IMR-90 (cell line): ENCODE results near the gene SLC26A1. TPM values are rescaled to one million over a fixed set of nuclear protein-coding genes. Genes with fewer than 3 reads are reported as not detected.

Experiments used
- ATAC-seq: fragments of 200-7000 bp; cut with Tn5 transposase; 2 replicates; pipeline ENCODE4 v1.9.1; 2020; ENCODE audit warnings: low read depth, mild to moderate bottlenecking, moderate library complexity
- BruUV-seq: library from RNA; stranded (reverse); fragments of 400-500 nt; replicated peaks from 2 replicates; lab custom pipeline; 2021; lab: Mats Ljungman, UMichigan
- CTCF ChIA-PET: fragments of 300-600 bp; formaldehyde crosslinking; extraction: SDS; loops from one replicate; lab custom pipeline; 2021; ENCODE audit warnings: antibody characterized with exemption; lab: Yijun Ruan, JAX
- POLR2A ChIA-PET: fragments of 300-600 bp; sonication (Branson Sonifier 250); formaldehyde crosslinking; loops from one replicate; lab custom pipeline; 2022; ENCODE audit warnings: antibody characterized with exemption; ENCODE audit not compliant: unreplicated experiment; lab: Charles Lee
- DNase-seq: peaks from one replicate; pipeline ENCODE4 v3.0.0; 2013
- H2AFZ ChIP-seq: replicated peaks from 2 replicates; pipeline ENCODE3; 2013; ENCODE audit warnings: low read length, mild to moderate bottlenecking; ENCODE audit not compliant: poor library complexity
- H2AK5ac ChIP-seq: 2 replicates; pipeline ENCODE4 v1.6.1; 2013; ENCODE audit warnings: low read depth, low read length, inconsistent platforms
- H2AK9ac ChIP-seq: replicated peaks from 2 replicates; pipeline ENCODE3; 2013; ENCODE audit warnings: mild to moderate bottlenecking, low read depth, low read length, moderate library complexity; ENCODE audit not compliant: poor library complexity
- H2BK120ac ChIP-seq: 2 replicates; pipeline ENCODE4 v1.6.1; 2013; ENCODE audit warnings: low read depth, low read length, inconsistent platforms
- H2BK15ac ChIP-seq: 3 replicates; pipeline ENCODE4 v1.6.1; 2013; ENCODE audit warnings: low read depth, low read length, inconsistent platforms
- H2BK20ac ChIP-seq: 2 replicates; pipeline ENCODE4 v1.6.1; 2013; ENCODE audit warnings: low read depth, mild to moderate bottlenecking, inconsistent platforms, low read length, moderate library complexity
- H2BK5ac ChIP-seq: 2 replicates; pipeline ENCODE4 v1.6.1; 2013; ENCODE audit warnings: mild to moderate bottlenecking, low read depth, low read length, inconsistent platforms; ENCODE audit not compliant: poor library complexity, severe bottlenecking
- H3K14ac ChIP-seq: replicated peaks from 2 replicates; pipeline ENCODE4 v1.6.1; 2013; ENCODE audit warnings: low read depth, low read length, inconsistent platforms
- H3K18ac ChIP-seq: 2 replicates; pipeline ENCODE4 v1.6.1; 2013; ENCODE audit warnings: low read depth, low read length, control low read depth
- H3K23ac ChIP-seq: 2 replicates; pipeline ENCODE4 v1.6.1; 2013; ENCODE audit warnings: low read depth, low read length, inconsistent platforms
- H3K27ac ChIP-seq: 2 replicates; pipeline ENCODE4 v1.5.1; 2013; ENCODE audit warnings: mild to moderate bottlenecking, control low read depth, low read length; ENCODE audit not compliant: insufficient read depth
- H3K27me3 ChIP-seq: 2 replicates; pipeline ENCODE4 v1.6.1; 2013; ENCODE audit warnings: low read length; ENCODE audit not compliant: control insufficient read depth, insufficient read depth
- H3K36me3 ChIP-seq: 2 replicates; pipeline ENCODE4 v1.6.1; 2013; ENCODE audit warnings: low read length, mixed read lengths; ENCODE audit not compliant: control insufficient read depth, insufficient read depth
- H3K4ac ChIP-seq: 2 replicates; pipeline ENCODE4 v1.6.1; 2013; ENCODE audit warnings: low read depth, low read length, inconsistent platforms
- H3K4me1 ChIP-seq: 2 replicates; pipeline ENCODE4 v1.6.1; 2013; ENCODE audit warnings: low read length, mixed read lengths; ENCODE audit not compliant: control insufficient read depth, insufficient read depth
- H3K4me2 ChIP-seq: 2 replicates; pipeline ENCODE4 v1.6.1; 2013; ENCODE audit warnings: low read depth, mild to moderate bottlenecking, control low read depth, low read length, moderate library complexity
- H3K4me3 ChIP-seq: 2 replicates; pipeline ENCODE4 v1.5.1; 2013; ENCODE audit warnings: low read depth, mild to moderate bottlenecking, control low read depth, low read length, moderate library complexity; ENCODE audit not compliant: insufficient read depth
- H3K56ac ChIP-seq: 2 replicates; pipeline ENCODE4 v1.6.1; 2013; ENCODE audit warnings: low read length, inconsistent platforms; ENCODE audit not compliant: insufficient read depth; ENCODE audit errors: extremely low read depth
- H3K79me1 ChIP-seq, 2 experiments: 2 replicates each; pipeline ENCODE4 v1.6.1; 2013; ENCODE audit warnings: low read length in 2 of 2, inconsistent platforms in 1 of 2, low read depth in 1 of 2
- H3K9ac ChIP-seq: 2 replicates; pipeline ENCODE4 v1.6.1; 2013; ENCODE audit warnings: low read depth, low read length, control low read depth
- H3K9me1 ChIP-seq: 2 replicates; pipeline ENCODE4 v1.6.1; 2013; ENCODE audit warnings: low read length, inconsistent platforms; ENCODE audit not compliant: insufficient read depth
- H3K9me3 ChIP-seq: 2 replicates; pipeline ENCODE4 v1.6.1; 2013; ENCODE audit warnings: low read length; ENCODE audit not compliant: control insufficient read depth, insufficient read depth
- H4K20me1 ChIP-seq: 2 replicates; pipeline ENCODE4 v1.6.1; 2013; ENCODE audit warnings: low read length, inconsistent platforms; ENCODE audit not compliant: insufficient read depth
- H4K5ac ChIP-seq: 2 replicates; pipeline ENCODE4 v1.6.1; 2013; ENCODE audit warnings: mild to moderate bottlenecking, low read depth, low read length, control low read depth
- H4K8ac ChIP-seq, 2 experiments: 2 replicates each; pipeline ENCODE4 v1.6.1; 2013; ENCODE audit warnings: low read depth in 2 of 2, low read length in 2 of 2, control low read depth in 1 of 2, inconsistent platforms in 1 of 2
- H4K91ac ChIP-seq: 2 replicates; pipeline ENCODE4 v1.6.1; 2013; ENCODE audit warnings: low read depth, low read length, inconsistent platforms; ENCODE audit not compliant: insufficient read depth
- BHLHE40 ChIP-seq: fragments of 150-350 bp; IDR thresholded peaks from 2 replicates; pipeline ENCODE4 v1.6.1; 2016; ENCODE audit warnings: mild to moderate bottlenecking, low read depth, low read length
- CEBPB ChIP-seq: IDR thresholded peaks from 2 replicates; pipeline ENCODE4 v1.6.1; 2012; ENCODE audit warnings: low read depth, low read length, improper control_type of control experiment
- CHD1 ChIP-seq: IDR thresholded peaks from 2 replicates; pipeline ENCODE4 v1.6.1; 2012; ENCODE audit warnings: low read depth, low read length, improper control_type of control experiment
- FOS ChIP-seq: fragments of 150-350 bp; IDR thresholded peaks from 2 replicates; pipeline ENCODE4 v1.6.1; 2016; ENCODE audit warnings: low read depth, low read length
- MAFK ChIP-seq: IDR thresholded peaks from 2 replicates; pipeline ENCODE4 v1.6.1; 2012; ENCODE audit warnings: low read depth, low read length, improper control_type of control experiment
- MAZ ChIP-seq: IDR thresholded peaks from 2 replicates; pipeline ENCODE4 v1.6.1; 2012; ENCODE audit warnings: low read depth, mild to moderate bottlenecking, low read length, improper control_type of control experiment, moderate library complexity, borderline replicate concordance
- MXI1 ChIP-seq: IDR thresholded peaks from 2 replicates; pipeline ENCODE4 v1.6.1; 2012; ENCODE audit warnings: low read depth, mild to moderate bottlenecking, low read length, moderate library complexity, borderline replicate concordance
- NFE2L2 ChIP-seq: fragments of 150-350 bp; IDR thresholded peaks from 2 replicates; pipeline ENCODE4 v1.6.1; 2016; ENCODE audit warnings: low read depth, mild to moderate bottlenecking, low read length
- POLR2A ChIP-seq: IDR thresholded peaks from 2 replicates; pipeline ENCODE4 v1.6.1; 2012; ENCODE audit warnings: mild to moderate bottlenecking, low read depth, low read length
- RAD21 ChIP-seq: IDR thresholded peaks from 2 replicates; pipeline ENCODE4 v1.6.1; 2012; ENCODE audit warnings: low read length, improper control_type of control experiment
- RCOR1 ChIP-seq: IDR thresholded peaks from 2 replicates; pipeline ENCODE4 v1.6.1; 2012; ENCODE audit warnings: mild to moderate bottlenecking, low read length, improper control_type of control experiment; ENCODE audit not compliant: insufficient replicate concordance
- RFX5 ChIP-seq: IDR thresholded peaks from 2 replicates; pipeline ENCODE4 v1.8.0; 2012; ENCODE audit warnings: low read depth, mild to moderate bottlenecking, low read length, moderate library complexity
- SMC3 ChIP-seq: fragments of 150-350 bp; IDR thresholded peaks from 2 replicates; pipeline ENCODE4 v1.6.1; 2016; ENCODE audit warnings: low read depth, mild to moderate bottlenecking, antibody characterized with exemption, low read length, moderate library complexity
- WGBS, 2 experiments: methylation state at CpG; one replicate each; pipeline versions ENCODE4 v1.1.5 to v1.1.7; 2013; ENCODE audit warnings: missing lambda C conversion rate in 2 of 2; ENCODE audit not compliant: insufficient read length in 1 of 2; ENCODE audit errors: extremely low coverage in 2 of 2; 5-methylcytosine and 5-hydroxymethylcytosine counted together
- dilution Hi-C: fragments of 300-500 bp; cut with HindIII; formaldehyde crosslinking; loops from one replicate; pipeline ENCODE4 v1.14.3; 2018; ENCODE audit warnings: low sequenced_read_pairs; ENCODE audit not compliant: unreplicated experiment
- in situ Hi-C: fragments of 300-500 bp; cut with MboI; formaldehyde crosslinking; loops from 3 replicates; pipeline ENCODE4 v1.14.3; 2019; ENCODE audit warnings: low sequenced_read_pairs, inconsistent platforms, mixed read lengths
- intact Hi-C: fragments of 100-400 bp; cut with micrococcal nuclease; formaldehyde crosslinking; loops from 2 replicates; pipeline ENCODE4 v1.10.0; 2022
- polyA plus RNA-seq, 3 experiments: library from polyadenylated mRNA; depleted of rRNA; stranded (reverse); fragments of >200 nt; gene quantifications; 2 replicates each; pipeline ENCODE4 v1.2.3, GENCODE V29; 2012; ENCODE audit warnings: low replicate concordance in 1 of 3
- total RNA-seq: library from RNA; depleted of rRNA; stranded (reverse); fragments of >200 nt; gene quantifications from 2 replicates; pipeline ENCODE4 v1.2.3, GENCODE V29; 2012
- TF ChIP-seq, protein P1 (sequence below): fragments of 150-350 bp; IDR thresholded peaks from 2 replicates; pipeline ENCODE4 v1.6.1; 2017; ENCODE audit warnings: mild to moderate bottlenecking, antibody characterized with exemption, low read length, low read depth
- TF ChIP-seq, protein P2 (sequence below): fragments of 150-350 bp; IDR thresholded peaks from 2 replicates; pipeline ENCODE4 v1.6.1; 2016; ENCODE audit warnings: low read depth, mild to moderate bottlenecking, low read length, moderate library complexity, borderline replicate concordance
- TF ChIP-seq, protein P3 (sequence below): conservative IDR thresholded peaks from 2 replicates; pipeline ENCODE4 v1.5.1; 2012; ENCODE audit warnings: mild to moderate bottlenecking, low read depth, low read length, improper control_type of control experiment

SLC26A1 gene
- total and polyA plus RNA-seq, 2 of the 4 experiments (the other 2 are of a cell fraction) = 0.09 TPM; not detected in 1

DNA sequence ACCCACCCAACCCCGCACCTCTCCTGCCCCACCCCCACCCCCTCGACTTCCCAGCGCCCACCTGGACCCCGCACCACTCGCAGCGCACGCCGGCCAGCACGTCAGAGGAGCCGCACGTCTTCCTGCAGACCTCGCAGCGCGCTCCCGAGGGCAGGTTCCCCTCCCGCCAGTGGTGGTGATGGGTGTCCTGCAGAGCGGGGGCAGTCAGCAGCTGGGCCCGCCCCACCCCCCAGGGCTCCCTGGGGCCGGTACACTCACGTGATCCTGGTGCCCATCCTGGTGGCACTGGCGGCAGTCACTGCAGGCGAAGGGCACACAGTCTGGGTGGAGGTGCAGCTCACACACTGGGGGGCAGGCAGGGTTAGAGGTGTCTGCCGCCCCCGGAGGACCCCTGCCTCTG is 25.0 kb downstream of the SLC26A1 start:
- Histone ChIP-seq H3K4me2 (no peak overlapping the region), H3K56ac (no peak overlapping the region), H3K27me3 (no peaks in the 10 kb centered on the region), H2BK5ac (no peak overlapping the region), H3K4me3 (no peak overlapping the region), H2BK15ac (no peak overlapping the region), H2AK5ac (no peak overlapping the region), H3K9me1 (no peaks in the 10 kb centered on the region; the same call in 1 of the 2 replicates), H2BK120ac (no peak overlapping the region), H4K91ac (no peak overlapping the region), H2BK20ac (no peak overlapping the region), H2AFZ (no peak overlapping the region), H3K9ac (no peak overlapping the region), H3K4me1 (peaks cover 4% of the 10 kb centered on the region; the same call in 1 of the 2 replicates), H3K4ac (no peak overlapping the region), H2AK9ac (no peak overlapping the region), H3K36me3 (peaks cover 33% of the 10 kb centered on the region; the same call in 1 of the 2 replicates), H3K18ac (no peak overlapping the region), H4K20me1 (peaks cover 32% of the 10 kb centered on the region), H3K14ac (no peak overlapping the region), H3K79me1 (peaks cover 13 to 24% of the 10 kb centered on the region in 2 experiments; a peak in 3 of 4 replicates), H3K23ac (no peak overlapping the region), H3K27ac (no peak overlapping the region), H4K5ac (no peak overlapping the region), H4K8ac (no peak overlapping the region), H3K9me3 (no peaks in the 10 kb centered on the region)
- ATAC-seq (no peak), DNase-seq (no peak)
- intact Hi-C loops (no loop called here), dilution Hi-C loops (no loop called here), in situ Hi-C loops (no loop called here)
- no CpG with 5 or more reads among the region's 24 CpGs for WGBS, 2 experiments
- TF ChIP-seq RCOR1 (no peak), MAFK (no peak), SMC3 (no peak), MAZ (no peak), FOS (no peak), RFX5 (no peak), CEBPB (no peak), BHLHE40 (no peak), NFE2L2 (no peak), POLR2A (no peak), RAD21 (no peak), CHD1 (no peak), MXI1 (no peak)
- TF ChIP-seq, protein P1, sequence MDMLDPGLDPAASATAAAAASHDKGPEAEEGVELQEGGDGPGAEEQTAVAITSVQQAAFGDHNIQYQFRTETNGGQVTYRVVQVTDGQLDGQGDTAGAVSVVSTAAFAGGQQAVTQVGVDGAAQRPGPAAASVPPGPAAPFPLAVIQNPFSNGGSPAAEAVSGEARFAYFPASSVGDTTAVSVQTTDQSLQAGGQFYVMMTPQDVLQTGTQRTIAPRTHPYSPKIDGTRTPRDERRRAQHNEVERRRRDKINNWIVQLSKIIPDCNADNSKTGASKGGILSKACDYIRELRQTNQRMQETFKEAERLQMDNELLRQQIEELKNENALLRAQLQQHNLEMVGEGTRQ = no peak
- TF ChIP-seq, protein P2, sequence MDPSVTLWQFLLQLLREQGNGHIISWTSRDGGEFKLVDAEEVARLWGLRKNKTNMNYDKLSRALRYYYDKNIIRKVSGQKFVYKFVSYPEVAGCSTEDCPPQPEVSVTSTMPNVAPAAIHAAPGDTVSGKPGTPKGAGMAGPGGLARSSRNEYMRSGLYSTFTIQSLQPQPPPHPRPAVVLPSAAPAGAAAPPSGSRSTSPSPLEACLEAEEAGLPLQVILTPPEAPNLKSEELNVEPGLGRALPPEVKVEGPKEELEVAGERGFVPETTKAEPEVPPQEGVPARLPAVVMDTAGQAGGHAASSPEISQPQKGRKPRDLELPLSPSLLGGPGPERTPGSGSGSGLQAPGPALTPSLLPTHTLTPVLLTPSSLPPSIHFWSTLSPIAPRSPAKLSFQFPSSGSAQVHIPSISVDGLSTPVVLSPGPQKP = no peak
- TF ChIP-seq, protein P3, sequence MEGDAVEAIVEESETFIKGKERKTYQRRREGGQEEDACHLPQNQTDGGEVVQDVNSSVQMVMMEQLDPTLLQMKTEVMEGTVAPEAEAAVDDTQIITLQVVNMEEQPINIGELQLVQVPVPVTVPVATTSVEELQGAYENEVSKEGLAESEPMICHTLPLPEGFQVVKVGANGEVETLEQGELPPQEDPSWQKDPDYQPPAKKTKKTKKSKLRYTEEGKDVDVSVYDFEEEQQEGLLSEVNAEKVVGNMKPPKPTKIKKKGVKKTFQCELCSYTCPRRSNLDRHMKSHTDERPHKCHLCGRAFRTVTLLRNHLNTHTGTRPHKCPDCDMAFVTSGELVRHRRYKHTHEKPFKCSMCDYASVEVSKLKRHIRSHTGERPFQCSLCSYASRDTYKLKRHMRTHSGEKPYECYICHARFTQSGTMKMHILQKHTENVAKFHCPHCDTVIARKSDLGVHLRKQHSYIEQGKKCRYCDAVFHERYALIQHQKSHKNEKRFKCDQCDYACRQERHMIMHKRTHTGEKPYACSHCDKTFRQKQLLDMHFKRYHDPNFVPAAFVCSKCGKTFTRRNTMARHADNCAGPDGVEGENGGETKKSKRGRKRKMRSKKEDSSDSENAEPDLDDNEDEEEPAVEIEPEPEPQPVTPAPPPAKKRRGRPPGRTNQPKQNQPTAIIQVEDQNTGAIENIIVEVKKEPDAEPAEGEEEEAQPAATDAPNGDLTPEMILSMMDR = no peak
- no TSS peak for BruUV-seq
- ChIA-PET CTCF (no interaction called here), POLR2A (no interaction called here)
